Muscle layer of duodenum (tissue), 2 donors: Measurements from ENCODE around the gene ZNF618.

ENCODE experiments used
- H3K27ac ChIP-seq: one replicate; pipeline ENCODE4 v1.7.0; 2013; ENCODE audit warnings: mild to moderate bottlenecking, low read length
- H3K27me3 ChIP-seq: one replicate; pipeline ENCODE4 v1.7.0; 2013; ENCODE audit warnings: low read depth, mild to moderate bottlenecking, control low read depth, low read length
- H3K36me3 ChIP-seq, 2 donors: one replicate each; pipeline ENCODE4 v1.7.0; 2013; ENCODE audit warnings: low read length in 2 of 2, control low read depth in 1 of 2, mild to moderate bottlenecking in 1 of 2; ENCODE audit not compliant: insufficient read depth in 2 of 2, control insufficient read depth in 1 of 2
- H3K4me1 ChIP-seq, 2 donors: one replicate each; pipeline ENCODE4 v1.7.0; 2013; ENCODE audit warnings: low read length in 2 of 2, mild to moderate bottlenecking in 2 of 2, control low read depth in 1 of 2, moderate library complexity in 1 of 2; ENCODE audit not compliant: insufficient read depth in 2 of 2, control insufficient read depth in 1 of 2
- H3K4me3 ChIP-seq, 2 donors: one replicate each; pipeline ENCODE4 v1.7.0; 2013; ENCODE audit warnings: low read length in 2 of 2, low read depth in 1 of 2, mild to moderate bottlenecking in 1 of 2
- H3K9me3 ChIP-seq, 2 donors: one replicate each; pipeline ENCODE4 v1.7.0; 2013; ENCODE audit warnings: low read length in 2 of 2, control low read depth in 1 of 2, mild to moderate bottlenecking in 1 of 2; ENCODE audit not compliant: control insufficient read depth in 1 of 2
- donor health status: healthy.

ZNF618 gene

GRCh38 chr9:114059047-114059803 is 183.1 kb downstream of the ZNF618 start:
- no peak overlapping the region for H3K4me3 ChIP-seq
- no peaks in the 10 kb centered on the region for H3K36me3 ChIP-seq
- no peak overlapping the region for H3K27ac ChIP-seq
- H3K9me3 ChIP-seq = no peaks in the 10 kb centered on the region
- H3K4me1 ChIP-seq = no peaks in the 10 kb centered on the region
- no peaks in the 10 kb centered on the region for H3K27me3 ChIP-seq

GRCh38 chr9:114060070-114060469 is 184.0 kb downstream of the ZNF618 start:
- no peak overlapping the region for H3K27ac ChIP-seq
- H3K4me3 ChIP-seq = no peak overlapping the region
- no peaks in the 10 kb centered on the region for H3K27me3 ChIP-seq
- H3K4me1 ChIP-seq = no peaks in the 10 kb centered on the region
- H3K9me3 ChIP-seq = no peaks in the 10 kb centered on the region
- no peaks in the 10 kb centered on the region for H3K36me3 ChIP-seq

DNA sequence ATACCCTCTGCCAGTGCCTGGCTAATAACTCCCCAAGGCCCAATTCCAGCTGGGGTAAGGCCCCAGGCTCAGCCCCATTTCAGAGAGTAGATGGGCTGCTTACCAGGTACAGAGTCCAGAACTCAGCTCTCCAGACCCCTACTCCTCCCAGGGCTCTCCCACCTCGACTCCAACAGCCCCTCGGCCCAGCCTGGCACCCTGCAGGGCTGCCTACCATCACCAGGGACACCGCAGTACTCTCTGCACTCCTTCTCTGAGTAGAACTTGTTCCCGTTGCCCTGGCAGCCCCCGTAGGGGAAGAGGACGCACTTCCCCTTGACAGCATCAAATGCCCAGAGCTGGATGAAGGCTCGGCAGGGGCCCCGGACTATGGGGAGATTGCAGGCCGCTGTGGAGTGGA is 184.6 kb downstream of the ZNF618 start:
- no peaks in the 10 kb centered on the region for H3K27me3 ChIP-seq
- H3K27ac ChIP-seq = no peak overlapping the region
- H3K36me3 ChIP-seq = no peaks in the 10 kb centered on the region
- H3K9me3 ChIP-seq = no peaks in the 10 kb centered on the region
- H3K4me1 ChIP-seq = no peaks in the 10 kb centered on the region
- no peak overlapping the region for H3K4me3 ChIP-seq

GRCh38 chr9:114061292-114061691 is 185.2 kb downstream of the ZNF618 start:
- no peak overlapping the region for H3K4me3 ChIP-seq
- H3K9me3 ChIP-seq = no peaks in the 10 kb centered on the region
- no peaks in the 10 kb centered on the region for H3K4me1 ChIP-seq
- H3K27ac ChIP-seq = no peak overlapping the region
- H3K36me3 ChIP-seq = no peaks in the 10 kb centered on the region
- no peaks in the 10 kb centered on the region for H3K27me3 ChIP-seq

DNA sequence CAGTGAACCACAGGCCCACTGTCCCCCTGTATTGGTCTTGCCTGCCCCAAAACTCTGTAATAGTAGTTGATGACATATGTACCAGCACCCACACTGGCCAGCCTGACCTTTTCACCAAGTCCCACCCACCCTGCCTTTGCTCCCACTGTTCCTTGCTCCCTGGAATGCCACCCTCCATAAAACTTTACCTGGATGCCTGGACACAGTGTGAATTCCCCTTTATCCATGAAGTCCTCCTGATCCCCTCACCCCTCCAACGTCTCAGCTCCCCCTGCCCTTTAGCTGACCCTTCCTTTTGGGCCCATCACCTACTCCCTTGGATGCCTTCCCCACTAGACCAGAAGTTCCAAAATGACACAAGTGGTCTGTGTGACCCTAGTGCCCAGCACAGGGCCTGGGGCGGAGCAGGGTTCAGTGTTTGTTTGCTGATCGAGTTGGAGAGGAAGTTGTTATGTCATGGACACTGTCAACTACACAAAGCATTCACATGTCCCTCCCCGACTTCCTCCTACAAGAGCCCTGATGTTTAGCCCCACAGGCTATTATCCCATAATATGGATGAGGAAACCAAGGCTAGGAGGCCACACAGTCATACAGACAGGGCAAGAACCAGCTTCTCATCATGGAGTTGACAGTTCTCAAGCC is 185.8 kb downstream of the ZNF618 start:
- Histone ChIP-seq H3K9me3 (no peaks in the 10 kb centered on the region), H3K4me3 (no peak overlapping the region), H3K27ac (no peak overlapping the region), H3K4me1 (no peaks in the 10 kb centered on the region), H3K36me3 (no peaks in the 10 kb centered on the region), H3K27me3 (no peaks in the 10 kb centered on the region)

GRCh38 chr9:114065304-114065703 is 189.2 kb downstream of the ZNF618 start:
- no peak overlapping the region for H3K4me3 ChIP-seq
- no peaks in the 10 kb centered on the region for H3K9me3 ChIP-seq
- H3K27me3 ChIP-seq = no peaks in the 10 kb centered on the region
- no peaks in the 10 kb centered on the region for H3K4me1 ChIP-seq
- H3K36me3 ChIP-seq = no peaks in the 10 kb centered on the region
- H3K27ac ChIP-seq = no peak overlapping the region

DNA sequence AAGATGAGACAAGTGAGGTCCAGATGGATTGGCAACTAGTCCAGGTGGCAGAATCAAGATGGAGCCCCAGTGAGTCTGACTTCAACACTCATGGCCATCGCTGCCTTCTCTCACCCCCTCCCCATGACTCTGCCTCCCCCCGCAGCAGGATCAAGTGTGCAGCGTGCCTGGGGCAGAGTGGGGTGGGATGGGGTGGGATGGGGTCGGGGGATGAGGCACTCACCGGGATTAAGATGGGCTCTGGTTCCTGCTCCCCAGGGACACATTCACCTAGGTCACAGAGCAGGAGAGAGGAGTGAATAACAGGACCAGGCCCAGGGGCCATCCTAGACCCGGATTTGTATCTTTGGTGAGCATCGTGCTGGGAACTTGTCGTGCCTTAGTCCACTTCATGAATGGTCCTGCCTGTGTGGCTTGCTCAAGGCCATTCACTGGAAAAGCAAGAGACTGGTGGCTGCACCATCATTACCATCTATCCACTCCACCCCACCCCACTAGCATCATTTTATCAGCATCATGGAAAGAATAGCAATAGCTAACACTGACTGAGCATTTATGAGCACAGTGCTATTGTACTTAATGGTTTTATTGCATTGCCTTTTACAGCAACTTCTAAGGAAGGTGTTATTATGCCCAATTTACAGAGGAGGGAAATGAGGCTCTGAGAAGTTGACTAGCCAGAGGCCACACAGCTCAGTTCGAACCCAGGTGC is 193.5 kb downstream of the ZNF618 start:
- Histone ChIP-seq H3K36me3 (no peaks in the 10 kb centered on the region), H3K27me3 (no peaks in the 10 kb centered on the region), H3K4me1 (peaks cover 0 to 8% of the 10 kb centered on the region in 2 donors), H3K27ac (no peak overlapping the region), H3K9me3 (no peaks in the 10 kb centered on the region), H3K4me3 (no peak overlapping the region)

DNA sequence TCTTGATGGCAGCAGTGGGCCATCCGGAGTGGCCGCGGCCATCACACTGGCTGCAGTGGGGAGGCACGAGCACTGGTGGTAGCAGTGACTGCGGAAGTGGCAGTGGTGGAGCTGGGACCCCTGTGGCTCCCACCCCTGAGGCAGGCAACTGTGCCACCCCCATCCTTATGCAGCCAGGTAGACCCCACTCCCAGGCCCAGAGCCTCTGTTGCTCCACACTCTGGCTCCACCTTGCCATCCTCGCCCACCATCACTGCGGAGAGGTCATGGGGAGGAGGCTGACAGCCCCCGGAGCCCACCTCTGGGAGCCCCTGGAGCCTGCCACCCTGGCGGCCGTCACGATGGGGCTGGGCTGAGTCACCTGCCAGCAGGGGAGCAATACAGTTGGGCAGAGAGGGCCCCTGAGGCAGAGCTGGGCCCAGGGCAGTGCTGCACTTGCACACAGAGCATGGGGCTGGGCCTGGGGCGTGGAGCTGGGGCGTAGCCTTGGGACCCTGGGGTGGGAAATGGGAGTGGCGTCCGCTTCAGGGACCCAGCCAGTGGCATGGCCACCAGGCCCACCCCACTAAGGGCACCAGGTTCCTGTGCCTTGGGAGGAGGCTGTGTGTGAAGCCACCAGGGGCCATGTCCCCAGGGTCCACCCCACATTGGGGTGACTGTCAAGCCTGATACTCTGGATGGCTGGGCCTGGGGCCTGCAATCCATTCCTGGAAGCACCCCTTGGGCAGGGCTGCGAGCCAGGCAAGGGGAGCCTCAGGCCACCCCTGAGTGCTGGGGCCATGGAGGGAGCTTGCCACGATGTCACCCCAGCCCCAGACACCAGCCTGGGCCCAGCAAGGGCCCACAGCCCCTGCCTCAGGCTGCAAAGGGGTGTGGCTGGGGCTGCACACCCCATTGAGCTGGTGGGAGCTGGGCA is 194.3 kb downstream of the ZNF618 start:
- H3K4me1 ChIP-seq = peaks cover 0 to 8% of the 10 kb centered on the region in 2 donors
- H3K9me3 ChIP-seq = no peaks in the 10 kb centered on the region
- no peak overlapping the region for H3K4me3 ChIP-seq
- no peaks in the 10 kb centered on the region for H3K27me3 ChIP-seq
- no peak overlapping the region for H3K27ac ChIP-seq
- H3K36me3 ChIP-seq = no peaks in the 10 kb centered on the region

DNA sequence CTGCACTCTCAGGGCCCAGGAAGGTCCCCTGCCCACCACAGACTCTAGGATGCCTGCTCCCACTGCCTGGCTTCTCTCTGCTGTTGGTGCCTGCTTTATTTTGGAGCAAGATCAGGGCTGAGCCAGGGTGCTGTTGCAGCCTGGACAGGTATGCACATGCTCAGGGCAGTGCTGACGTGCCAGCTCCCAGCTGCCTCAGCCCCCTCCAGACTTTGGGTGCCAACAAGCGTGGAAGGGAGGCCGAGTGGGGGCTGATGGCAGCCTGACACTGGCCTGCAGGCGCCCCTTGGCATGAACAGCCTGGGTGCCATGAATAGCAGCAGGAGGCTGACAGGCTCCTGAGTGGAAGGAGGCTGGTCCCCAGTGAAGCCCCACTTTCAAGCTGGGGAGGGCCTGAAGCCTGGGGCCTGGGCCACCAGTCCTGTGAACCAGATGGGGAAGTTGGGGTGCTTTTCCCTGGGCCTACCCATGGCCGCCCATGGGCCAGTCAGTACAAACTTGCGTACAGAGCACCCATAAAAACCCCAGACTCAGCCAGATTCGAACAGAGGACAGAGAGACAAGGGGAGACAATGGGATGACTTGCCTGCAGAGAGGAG is 195.2 kb downstream of the ZNF618 start:
- no peaks in the 10 kb centered on the region for H3K9me3 ChIP-seq
- peaks cover 0 to 8% of the 10 kb centered on the region in 2 donors for H3K4me1 ChIP-seq
- H3K27me3 ChIP-seq = peaks cover under 1% of the 10 kb centered on the region
- H3K27ac ChIP-seq = no peak overlapping the region
- H3K36me3 ChIP-seq = no peaks in the 10 kb centered on the region
- no peak overlapping the region for H3K4me3 ChIP-seq

DNA sequence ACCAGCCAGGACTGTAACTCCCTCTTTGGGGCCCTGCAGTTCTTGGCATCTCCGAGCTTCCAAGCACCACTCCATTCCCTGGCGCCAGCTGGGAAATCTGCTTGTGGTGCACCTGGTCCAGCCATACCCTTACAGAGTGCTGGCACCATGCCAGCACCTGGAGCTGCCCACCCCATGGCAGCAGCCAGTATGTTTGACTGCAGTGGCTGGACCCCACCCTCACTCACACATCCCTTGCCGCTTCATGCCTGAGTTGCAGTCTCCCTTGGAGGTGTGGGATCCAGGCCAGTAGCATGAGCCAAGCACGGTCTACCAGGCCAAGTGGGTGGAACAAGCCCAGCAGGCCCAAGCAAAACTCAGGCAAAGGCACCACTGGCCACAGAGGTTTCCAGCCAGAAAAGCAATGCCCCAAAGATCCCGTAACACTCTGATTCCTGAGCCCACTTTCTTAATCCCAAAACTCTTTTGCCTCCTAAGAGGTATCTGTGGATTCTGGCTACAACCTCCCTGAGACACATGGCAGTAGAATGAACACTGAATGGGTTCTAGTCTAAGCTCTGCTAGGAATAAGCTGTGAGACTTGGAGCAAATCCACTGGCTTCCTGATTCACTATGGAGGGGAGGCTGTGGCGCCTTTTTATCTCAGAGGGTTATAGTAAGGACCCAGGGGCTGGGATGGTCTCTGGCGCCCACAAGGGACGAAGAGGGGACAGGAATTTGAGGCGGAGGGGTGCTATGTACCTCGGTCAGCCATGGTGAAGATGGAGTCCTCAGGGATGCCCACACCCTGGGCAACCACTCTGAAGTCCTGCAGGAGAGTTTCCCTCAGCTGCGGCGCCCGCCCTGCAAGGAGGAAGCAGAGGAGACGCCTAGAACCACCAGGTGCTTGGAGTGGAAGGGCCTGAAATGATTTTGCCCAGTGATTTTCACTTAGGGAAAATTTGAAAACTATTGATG is 196.4 kb downstream of the ZNF618 start:
- Histone ChIP-seq H3K4me1 (peaks cover 0 to 8% of the 10 kb centered on the region in 2 donors), H3K4me3 (no peak overlapping the region), H3K9me3 (no peaks in the 10 kb centered on the region), H3K36me3 (no peaks in the 10 kb centered on the region), H3K27ac (no peak overlapping the region), H3K27me3 (peaks cover 6% of the 10 kb centered on the region)
